DOHH2 (cell line): ENCODE data around the gene CRYGN.

ENCODE experiments used
- H3F3A ChIP-seq: fragments of 200-600 bp; sonication (generic), shearing (Covaris generic); 2 replicates; pipeline ENCODE4 v1.6.0; 2016; ENCODE audit warnings: antibody characterized with exemption, mild to moderate bottlenecking; ENCODE audit not compliant: control insufficient read depth, insufficient read depth
- H3K27ac ChIP-seq: fragments of 200-600 bp; sonication (generic); 2 replicates; pipeline ENCODE4 v1.5.1; 2014; ENCODE audit warnings: low read depth, mild to moderate bottlenecking, low read length, moderate library complexity
- H3K27me3 ChIP-seq: fragments of 200-600 bp; sonication (generic); 2 replicates; pipeline ENCODE4 v1.6.1; 2014; ENCODE audit warnings: mild to moderate bottlenecking, low read length, mixed read lengths; ENCODE audit not compliant: control insufficient read depth
- H3K36me3 ChIP-seq: fragments of 200-600 bp; sonication (generic); 2 replicates; pipeline ENCODE4 v1.6.1; 2014; ENCODE audit warnings: mild to moderate bottlenecking, low read length, moderate library complexity, mixed read lengths; ENCODE audit not compliant: control insufficient read depth
- H3K4me1 ChIP-seq: fragments of 200-600 bp; sonication (generic); 2 replicates; pipeline ENCODE4 v1.6.1; 2014; ENCODE audit warnings: mild to moderate bottlenecking, low read length, mixed read lengths; ENCODE audit not compliant: control insufficient read depth
- H3K4me2 ChIP-seq: fragments of 200-600 bp; sonication (generic); 2 replicates; pipeline ENCODE4 v1.6.0; 2014; ENCODE audit warnings: mild to moderate bottlenecking, low read length, moderate library complexity
- H3K4me3 ChIP-seq: fragments of 200-600 bp; sonication (generic); 2 replicates; pipeline ENCODE4 v1.5.1; 2014; ENCODE audit warnings: mild to moderate bottlenecking, low read length, mixed read lengths
- H3K79me2 ChIP-seq: fragments of 200-600 bp; sonication (generic); 2 replicates; pipeline ENCODE4 v1.6.1; 2014; ENCODE audit warnings: mild to moderate bottlenecking, low read length, mixed read lengths; ENCODE audit not compliant: control insufficient read depth
- H3K9me2 ChIP-seq: fragments of 200-600 bp; sonication (generic); replicated peaks from 2 replicates; pipeline ENCODE4 v1.6.1; 2014; ENCODE audit warnings: mild to moderate bottlenecking, low read length, mixed read lengths; ENCODE audit not compliant: control insufficient read depth
- H3K9me3 ChIP-seq: fragments of 200-600 bp; sonication (generic); 2 replicates; pipeline ENCODE4 v1.6.1; 2014; ENCODE audit warnings: antibody characterized with exemption, low read length, mixed read lengths; ENCODE audit not compliant: control insufficient read depth, insufficient read depth
- H4K20me1 ChIP-seq: fragments of 200-600 bp; sonication (generic); 2 replicates; pipeline ENCODE4 v1.6.0; 2014; ENCODE audit warnings: low read depth, mild to moderate bottlenecking, antibody characterized with exemption, low read length, moderate library complexity; ENCODE audit not compliant: control insufficient read depth, insufficient read depth
- CTCF ChIP-seq: fragments of 200-600 bp; sonication (generic); IDR thresholded peaks from one replicate; pipeline ENCODE4 v1.5.1; 2014; ENCODE audit warnings: antibody characterized with exemption, mild to moderate bottlenecking, low read depth, low read length; ENCODE audit not compliant: poor library complexity, severe bottlenecking
- EZH2phosphoT487 ChIP-seq: fragments of 200-600 bp; sonication (generic); IDR thresholded peaks from 2 replicates; pipeline ENCODE4 v1.6.1; 2017; ENCODE audit warnings: borderline replicate concordance, mild to moderate bottlenecking, antibody characterized with exemption, low read length, moderate library complexity, mixed read lengths

Gene CRYGN

DNA sequence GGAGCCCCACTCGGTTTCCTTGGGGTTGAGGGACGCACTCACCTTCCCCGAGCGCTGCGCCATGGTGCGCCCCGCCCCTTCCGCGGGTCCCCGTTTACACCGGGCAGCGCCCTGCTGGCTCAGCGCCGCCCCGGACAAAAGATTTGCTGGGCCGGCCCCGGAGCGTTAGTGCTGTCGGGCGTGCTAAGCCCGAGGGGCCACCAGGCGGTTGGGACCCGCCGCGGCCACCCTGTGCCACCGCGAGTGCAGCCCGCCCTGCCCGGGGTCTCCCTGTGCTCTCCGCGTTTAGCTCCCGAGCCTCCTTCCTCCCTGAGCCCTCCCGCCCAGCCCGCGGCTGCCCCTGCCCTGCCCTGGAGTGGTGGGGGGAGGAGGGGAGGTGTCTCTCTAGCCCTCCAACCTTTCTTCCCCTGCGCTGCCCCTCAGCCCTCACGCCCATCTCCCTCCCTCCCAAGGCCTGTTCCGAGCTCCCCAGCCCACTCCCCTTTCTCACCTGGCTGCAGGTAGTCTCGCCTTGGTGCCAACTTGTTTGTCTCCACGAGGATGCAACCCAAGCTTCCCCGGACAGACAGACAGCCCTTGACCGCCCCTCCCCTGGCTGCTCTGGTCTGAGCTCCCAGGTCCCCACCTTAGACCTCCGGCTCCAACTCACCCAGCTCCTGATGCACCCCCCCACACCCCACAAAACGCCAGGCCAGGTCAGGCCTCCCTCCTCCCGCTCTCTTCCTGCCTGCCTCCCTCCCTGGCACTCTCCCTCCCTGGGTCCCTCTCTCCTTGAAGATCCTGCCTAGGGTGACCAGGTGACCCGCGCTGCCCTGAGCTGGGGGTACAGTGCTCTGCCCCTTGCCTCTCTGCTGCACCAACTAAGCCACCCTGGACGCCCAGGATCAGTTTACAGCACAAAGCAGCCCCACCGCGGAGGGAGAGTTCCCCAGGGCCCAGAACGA is at the start of gene CRYGN:
CRYGN (minus strand) TSS at position 287 of the 944 bp plus-strand sequence; CDS start at position 63, 224 bp downstream.
- no peaks in the 10 kb centered on the region; the same call in 1 of the 2 replicates for H4K20me1 ChIP-seq
- no peak within 1 kb of the TSS for H3K4me2 ChIP-seq
- peaks cover 23% of the 10 kb centered on the region for H3K27me3 ChIP-seq
- H3K9me3 ChIP-seq, result no peaks in the 10 kb centered on the region
- H3F3A ChIP-seq, result no peaks in the 10 kb centered on the region
- no peak within 1 kb of the TSS for H3K27ac ChIP-seq
- no peaks in the 10 kb centered on the region for H3K9me2 ChIP-seq
- no peak within 1 kb of the TSS for H3K4me3 ChIP-seq
- peaks cover 4% of the 10 kb centered on the region for H3K4me1 ChIP-seq
- H3K36me3 ChIP-seq, result no peaks in the 10 kb centered on the region
- no peaks in the 10 kb centered on the region for H3K79me2 ChIP-seq
- TF ChIP-seq EZH2phosphoT487 (no peak), CTCF (no peak)

GRCh38 chr7:151489498-151489897 is 49.6 kb upstream of the CRYGN start:
- H3K9me3 ChIP-seq, result no peaks in the 10 kb centered on the region
- peaks cover 26% of the 10 kb centered on the region for H3K4me1 ChIP-seq
- peaks cover 88% of the 10 kb centered on the region for H3K79me2 ChIP-seq
- H4K20me1 ChIP-seq, result peaks cover 42% of the 10 kb centered on the region; the same call in 1 of the 2 replicates
- peaks cover 66% of the 10 kb centered on the region for H3K36me3 ChIP-seq
- no peaks in the 10 kb centered on the region for H3K9me2 ChIP-seq
- no peaks in the 10 kb centered on the region for H3K27me3 ChIP-seq
- no peak overlapping the region for H3K4me3 ChIP-seq
- H3K27ac ChIP-seq, result no peak overlapping the region
- TF ChIP-seq EZH2phosphoT487 (no peak), CTCF (no peak)
- H3K4me2 ChIP-seq, result no peak overlapping the region
- peaks cover 8% of the 10 kb centered on the region; the same call in 1 of the 2 replicates for H3F3A ChIP-seq

GRCh38 chr7:151488096-151488495 is 48.2 kb upstream of the CRYGN start:
- peaks cover 80% of the 10 kb centered on the region for H3K36me3 ChIP-seq
- H3F3A ChIP-seq, result peaks cover 8% of the 10 kb centered on the region; the same call in 1 of the 2 replicates
- H3K27me3 ChIP-seq, result no peaks in the 10 kb centered on the region
- no peaks in the 10 kb centered on the region for H3K9me3 ChIP-seq
- peaks cover 88% of the 10 kb centered on the region for H3K79me2 ChIP-seq
- H3K4me1 ChIP-seq, result peaks cover 28% of the 10 kb centered on the region
- TF ChIP-seq CTCF, result no peak
- TF ChIP-seq EZH2phosphoT487, result no peak
- H3K9me2 ChIP-seq, result no peaks in the 10 kb centered on the region
- no peak overlapping the region for H3K4me2 ChIP-seq
- peaks cover 36% of the 10 kb centered on the region; the same call in 1 of the 2 replicates for H4K20me1 ChIP-seq
- H3K27ac ChIP-seq, result no peak overlapping the region
- no peak overlapping the region for H3K4me3 ChIP-seq
